Measurements from ENCODE around the gene SF3B5.

The SF3B5 gene

GRCh38 chr6:144086959-144087358, 8.4 kb downstream of the SF3B5 start:
- no peak for TF ChIP-seq CTCF (IDR thresholded peaks at IDR 0.05)

- TF ChIP-seq CTCF (IDR thresholded peaks at IDR 0.05), result no peak
Observed at GRCh38 chr6:144083172-144083571, 12.2 kb downstream of the SF3B5 start.

DNA sequence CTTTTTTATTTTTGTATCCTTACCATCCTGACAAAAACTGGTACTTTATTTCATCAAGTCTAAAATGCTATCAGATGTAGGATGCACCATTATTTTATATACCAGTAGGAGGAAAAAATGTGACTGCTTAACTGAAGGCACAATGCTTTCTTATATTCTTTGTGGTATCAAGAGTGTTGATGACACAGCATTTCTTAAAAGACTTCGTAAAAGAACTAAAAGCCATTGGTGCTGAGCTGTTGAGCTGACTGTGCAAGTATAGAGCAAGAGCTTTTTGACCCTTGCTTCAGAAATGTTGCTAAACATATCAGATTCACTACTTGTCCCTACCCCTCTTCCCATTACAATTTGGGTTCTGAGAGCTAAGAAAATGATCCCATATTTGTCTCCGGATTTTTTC, 17.5 kb downstream of the SF3B5 start:
- no peak for TF ChIP-seq CTCF (IDR thresholded peaks at IDR 0.05)

DNA sequence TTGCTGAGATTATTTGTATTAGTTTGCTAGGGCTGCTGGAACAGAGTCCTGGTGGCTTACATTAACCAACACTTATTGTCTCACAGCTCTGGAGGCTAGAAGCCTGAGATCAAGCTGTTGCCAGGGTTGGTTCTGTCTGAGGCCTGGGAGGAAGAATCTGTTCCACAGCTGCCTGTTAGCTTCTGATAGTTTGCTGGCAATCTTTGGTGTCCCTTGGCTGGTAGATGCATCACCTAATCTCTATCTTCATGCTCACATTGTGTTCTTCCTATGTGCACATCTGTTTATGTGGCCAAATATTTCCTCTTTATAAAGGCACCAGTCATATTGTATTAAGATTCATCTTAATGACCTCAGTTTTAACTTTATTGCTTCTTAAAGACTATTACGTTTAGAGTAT, 19.5 kb downstream of the SF3B5 start:
- TF ChIP-seq CTCF (IDR thresholded peaks at IDR 0.05), result no peak

DNA sequence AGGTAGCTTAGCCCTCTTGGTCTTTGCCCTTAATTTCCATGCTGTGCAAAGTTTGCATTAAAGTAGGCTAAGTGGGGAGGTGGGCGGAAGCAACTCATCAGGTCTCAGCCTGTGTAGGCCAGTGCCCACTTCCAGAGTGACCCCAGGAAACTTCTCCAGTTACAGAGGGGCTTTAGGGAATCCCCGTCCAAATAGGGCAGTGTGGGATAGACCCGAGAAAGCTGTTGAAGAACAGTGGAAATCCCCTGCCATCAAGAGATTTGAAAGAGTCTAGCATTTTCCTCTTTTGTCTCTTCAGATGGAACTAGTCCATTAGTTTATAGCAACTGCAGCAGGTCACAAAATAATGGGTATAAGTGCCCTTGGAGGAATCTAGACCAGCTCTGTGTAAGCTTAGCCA, 20.2 kb downstream of the SF3B5 start:
- TF ChIP-seq CTCF (IDR thresholded peaks at IDR 0.05), result no peak

- no peak for TF ChIP-seq CTCF (IDR thresholded peaks at IDR 0.05)
Observed at GRCh38 chr6:144073024-144073423, 22.3 kb downstream of the SF3B5 start.

GRCh38 chr6:144069506-144069905, 25.9 kb downstream of the SF3B5 start:
- TF ChIP-seq CTCF (IDR thresholded peaks at IDR 0.05), result no peak

GRCh38 chr6:144068794-144069193, 26.6 kb downstream of the SF3B5 start:
- no peak for TF ChIP-seq CTCF (IDR thresholded peaks at IDR 0.05)
